Umbilical cord (tissue), 2 donors: ENCODE results near the gene SEC14L1. TPM values are rescaled to one million over a fixed set of nuclear protein-coding genes. Genes with fewer than 3 reads are reported as not detected.
A peak's percentile ranks its signal among the peaks of the same experiment; 100 is the strongest.
"Not testable (repeated sequence)": the region's sequence is repeated elsewhere in the genome, so short reads cannot be mapped to it uniquely, and the experiment has no call there.

ENCODE experiments used
- DNase-seq: peaks from one replicate; pipeline ENCODE4 v3.0.0-alpha.2; 2015; ENCODE audit warnings: low spot score
- total RNA-seq: library from RNA; depleted of rRNA; stranded (reverse); fragments of >200 nt; gene quantifications from one replicate; pipeline ENCODE4 v1.2.3, GENCODE V29; 2014; ENCODE audit warnings: low replicate concordance; ENCODE audit not compliant: insufficient read depth

Gene SEC14L1
- 45.7 TPM for total RNA-seq

GRCh38 chr17:77140878-77141767 lies at the start of gene SEC14L1:
SEC14L1 (plus strand) TSS chr17:77140969; CDS start chr17:77143597, 2,628 bp downstream.
- no peak for DNase-seq

- no peak for DNase-seq
These were observed 48.7 kb upstream of the SEC14L1 start for GRCh38 chr17:77092025-77092424.

DNA sequence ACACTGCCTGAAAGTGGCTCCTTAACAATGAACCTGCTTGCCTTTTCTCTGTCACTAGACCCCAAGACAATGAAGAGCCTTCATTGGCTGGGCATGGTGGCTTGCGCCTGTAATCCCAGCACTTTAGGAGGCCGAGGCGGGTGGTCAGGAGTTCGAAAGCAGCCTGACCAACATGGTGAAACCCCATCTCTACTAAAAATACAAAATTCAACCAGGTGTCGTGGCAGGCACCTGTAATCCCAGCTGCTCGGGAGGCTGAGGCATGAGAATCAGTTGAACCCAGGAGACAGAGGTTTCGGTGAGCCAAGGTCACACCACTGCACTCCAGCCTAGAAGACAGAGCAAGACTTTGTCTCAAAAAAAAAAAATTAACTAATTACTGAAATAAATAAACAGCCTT lies 45.3 kb upstream of the SEC14L1 start:
- no peak for DNase-seq

- DNase-seq = peak; percentile 67
These were observed 44.1 kb upstream of the SEC14L1 start for GRCh38 chr17:77096570-77097214.

DNA sequence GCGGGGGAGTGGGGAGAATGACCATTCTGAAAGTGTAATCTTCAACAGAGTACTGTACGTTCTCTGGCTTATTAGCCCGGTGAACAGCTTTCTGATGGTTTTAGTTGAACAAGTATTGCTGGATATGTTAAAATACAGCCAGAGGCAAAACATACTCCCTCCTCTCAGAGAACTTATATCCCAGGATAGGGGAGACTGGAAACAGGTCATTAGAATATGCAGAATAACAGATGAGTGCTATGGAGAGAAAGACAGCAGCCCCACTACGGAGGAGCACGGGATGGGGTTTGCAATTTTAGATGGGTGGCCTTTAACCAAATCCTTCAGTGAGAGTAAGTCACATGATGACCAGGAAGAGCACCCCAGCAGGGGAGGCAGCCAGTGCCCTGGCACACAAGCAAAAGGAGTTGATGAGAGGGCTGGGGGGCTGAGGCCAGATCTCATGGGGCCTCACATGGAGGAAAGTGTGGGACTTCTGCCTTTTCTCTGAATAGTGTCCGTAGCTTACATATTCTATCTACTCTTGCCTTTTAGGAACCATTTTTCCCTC lies 43.1 kb upstream of the SEC14L1 start:
- DNase-seq = no peak

- DNase-seq = peak; percentile 83
These were observed 41.8 kb upstream of the SEC14L1 start for GRCh38 chr17:77098884-77099545.

GRCh38 chr17:77099997-77100396 lies 40.8 kb upstream of the SEC14L1 start:
- peak; percentile 49 for DNase-seq

DNA sequence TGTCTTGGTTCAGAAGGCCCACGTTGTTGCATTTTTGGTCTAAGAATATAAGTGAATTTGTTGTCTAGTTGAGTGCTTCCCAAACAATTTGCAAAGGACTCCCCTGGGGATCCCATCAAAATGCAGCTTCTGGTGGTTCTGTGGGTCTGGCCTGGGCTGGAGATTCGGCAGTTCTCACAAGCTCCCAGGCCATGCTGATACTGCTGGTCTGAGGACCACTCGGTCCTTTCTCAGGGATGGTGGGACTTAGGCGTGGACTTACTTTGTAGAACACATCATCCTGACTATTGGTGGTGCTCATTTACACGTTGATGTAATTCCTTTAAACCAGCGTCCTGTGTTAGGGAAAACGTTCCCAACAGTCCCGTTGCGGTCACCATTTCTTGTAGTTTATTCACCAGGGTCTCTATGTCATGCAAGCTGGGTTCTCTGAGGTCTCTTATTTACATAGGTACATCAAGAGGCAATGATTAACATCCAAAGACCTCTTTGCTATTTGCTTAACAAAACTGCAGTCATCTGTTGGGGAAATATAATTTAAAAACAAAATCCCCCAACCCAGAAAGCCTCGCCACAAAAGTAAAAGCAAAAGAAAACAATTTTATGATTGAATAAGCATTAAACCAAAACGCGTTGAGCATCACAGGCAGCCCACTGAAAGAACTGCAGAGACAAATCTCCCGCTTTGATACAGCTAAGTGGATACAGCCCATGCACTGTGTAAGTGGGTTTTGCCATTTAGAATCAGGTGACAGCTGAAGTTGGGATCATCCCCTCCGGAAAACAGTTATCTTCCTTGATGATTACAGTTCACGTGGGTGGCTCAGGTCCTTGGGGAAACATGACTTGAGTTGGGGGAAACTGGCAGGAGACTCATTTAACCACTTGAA lies 39.0 kb upstream of the SEC14L1 start:
- DNase-seq = no peak

- DNase-seq = not testable (repeated sequence)
These were observed 38.2 kb upstream of the SEC14L1 start for GRCh38 chr17:77102411-77103134.

DNA sequence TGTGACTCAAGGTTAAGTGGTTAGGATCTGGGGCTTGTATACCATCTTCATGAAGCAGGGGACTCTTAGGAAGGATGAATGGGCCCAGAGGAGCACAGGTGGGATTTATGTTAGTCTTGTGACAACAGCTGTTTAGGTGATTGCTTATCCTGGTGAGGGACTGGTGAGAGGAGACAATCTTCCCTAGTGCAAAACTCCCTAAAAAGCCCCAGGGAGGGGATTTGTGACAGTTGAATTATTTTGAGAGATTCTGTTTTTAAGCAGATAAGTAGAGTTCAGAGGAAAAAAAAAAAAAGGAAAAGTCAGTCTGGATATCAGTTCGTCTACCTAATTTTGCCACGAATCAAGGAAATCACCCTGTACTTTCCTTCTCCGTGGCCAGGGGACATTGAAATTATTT lies 35.1 kb upstream of the SEC14L1 start:
- no peak for DNase-seq

DNA sequence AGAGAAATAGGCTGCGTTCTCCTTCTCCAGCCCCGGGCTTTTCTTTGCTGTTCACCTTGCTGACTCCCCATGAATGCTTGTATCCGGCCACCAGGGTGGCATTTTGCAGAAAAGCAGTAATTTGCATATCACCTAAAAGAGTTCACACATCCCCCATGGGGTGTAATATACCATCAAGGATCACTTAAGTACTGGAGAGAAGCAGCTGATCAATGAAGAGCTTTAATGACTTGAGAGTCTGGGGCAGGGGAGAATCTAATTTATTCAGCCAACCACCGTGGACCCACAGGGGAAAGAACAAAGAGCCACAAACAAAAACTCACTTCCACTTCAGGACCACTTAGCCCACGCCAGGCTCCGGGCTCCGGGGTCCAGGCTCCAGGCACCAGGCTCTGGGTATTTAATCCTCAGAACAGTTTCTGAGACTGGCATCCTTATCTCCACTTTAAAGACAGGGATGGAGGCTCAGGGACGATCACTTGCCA lies 33.9 kb upstream of the SEC14L1 start:
- DNase-seq = no peak

GRCh38 chr17:77107506-77108433 lies 33.0 kb upstream of the SEC14L1 start:
- no peak for DNase-seq

GRCh38 chr17:77109159-77109759 lies 31.5 kb upstream of the SEC14L1 start:
- DNase-seq = no peak

GRCh38 chr17:77109764-77110359 lies 30.9 kb upstream of the SEC14L1 start:
- DNase-seq = no peak

DNA sequence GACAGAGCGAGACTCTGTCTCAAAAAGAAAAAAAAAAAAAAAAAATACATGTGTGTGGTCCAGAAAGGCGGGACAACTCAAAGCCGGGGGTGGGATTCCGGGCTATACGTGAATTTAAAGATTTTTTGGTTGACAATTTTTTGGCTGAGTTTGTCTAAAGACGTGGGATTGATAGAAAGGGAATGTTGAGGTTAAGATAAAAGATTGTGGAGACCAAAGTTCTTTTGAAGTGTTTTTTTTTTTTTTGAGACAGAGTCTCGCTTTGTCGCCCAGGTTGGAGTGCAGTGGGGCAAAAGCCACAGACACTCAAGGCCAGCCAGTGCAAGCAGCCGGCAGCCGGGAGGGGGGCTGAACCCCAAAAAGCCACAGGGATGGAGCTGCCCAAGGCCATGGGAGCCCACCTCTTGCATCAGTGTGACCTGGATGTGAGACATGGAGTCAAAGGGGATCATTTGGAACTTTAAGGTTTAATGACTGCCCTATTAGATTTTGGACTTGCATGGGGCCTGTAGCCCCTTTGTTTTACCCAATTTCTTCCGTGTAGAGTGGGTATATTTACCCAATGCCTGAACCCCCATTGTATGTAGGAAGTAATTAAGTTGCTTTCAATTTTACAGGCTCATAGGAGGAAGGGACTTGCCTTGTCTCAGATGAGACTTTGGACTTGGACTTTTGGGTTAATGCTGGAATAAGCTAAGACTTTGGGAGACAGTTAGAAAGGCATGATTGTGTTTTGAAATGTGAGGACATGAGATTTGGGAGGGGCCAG lies 29.4 kb upstream of the SEC14L1 start:
- not testable (repeated sequence) for DNase-seq

DNA sequence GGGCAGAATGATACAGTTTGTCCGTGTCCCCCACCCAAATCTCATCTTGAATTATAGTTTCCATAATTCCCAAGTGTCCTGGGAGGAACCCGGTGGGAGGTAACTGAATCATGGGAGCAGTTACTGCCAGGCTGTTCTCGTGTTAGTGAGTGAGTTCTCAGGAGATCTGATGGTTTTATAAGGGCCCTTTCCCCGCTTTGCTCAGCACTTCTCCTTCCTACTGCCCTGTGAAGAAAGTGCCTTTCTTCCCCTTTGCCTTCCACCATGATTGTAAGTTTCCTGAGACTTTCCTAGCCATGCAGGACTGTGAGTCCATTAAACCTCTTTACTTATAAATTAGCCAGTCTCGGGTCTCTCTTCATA lies 28.9 kb upstream of the SEC14L1 start:
- DNase-seq = no peak

DNA sequence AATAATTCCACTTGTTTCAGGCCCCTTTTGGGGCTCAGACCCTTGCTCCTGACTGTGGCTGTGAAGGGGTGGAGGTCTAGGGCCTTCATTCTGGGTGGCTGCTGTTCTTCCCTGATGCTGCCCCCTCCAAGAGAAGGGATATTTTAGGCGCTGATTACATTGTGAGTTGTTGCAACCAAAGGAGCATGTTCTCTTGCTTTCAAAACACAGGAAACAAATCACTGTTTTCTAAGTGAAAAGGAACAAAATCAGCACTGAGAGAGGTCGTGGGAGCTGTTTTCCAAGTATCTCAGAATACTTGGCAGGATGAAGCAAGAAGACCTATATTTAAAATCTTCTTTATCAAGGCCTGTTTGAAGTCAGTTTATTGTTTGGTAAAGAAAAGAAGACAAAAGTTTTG lies 25.3 kb upstream of the SEC14L1 start:
- no peak for DNase-seq

DNA sequence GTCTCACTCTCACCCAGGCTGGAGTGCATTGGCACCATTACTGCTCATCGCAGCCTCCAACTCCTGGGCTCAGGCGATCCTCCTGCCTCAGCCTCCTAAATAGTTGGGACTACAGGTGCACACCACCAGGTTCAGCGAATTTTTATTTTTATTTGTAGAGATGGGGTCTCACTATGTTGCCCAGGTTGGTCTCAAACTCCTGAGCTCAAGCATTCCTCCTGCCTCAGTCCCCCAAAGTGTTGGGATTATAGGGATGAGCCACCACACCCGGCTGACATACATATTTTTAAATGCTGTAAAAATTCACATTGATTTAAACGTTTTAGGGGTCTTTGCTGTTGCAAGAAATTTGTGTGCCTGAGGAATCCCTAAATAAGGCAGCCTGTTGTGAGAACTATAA lies 24.8 kb upstream of the SEC14L1 start:
- DNase-seq = no peak
